HG03565 (cell line): Measurements from ENCODE around the gene ATAD3B.
"Not testable (repeated sequence)": the region's sequence is repeated elsewhere in the genome, so short reads cannot be mapped to it uniquely, and the experiment has no call there.

Experiments used
- ATAC-seq: cut with Tn5 transposase; IDR thresholded peaks from one replicate; pipeline ENCODE4 v1.9.1; 2021; ENCODE audit warnings: mild to moderate bottlenecking, moderate library complexity; ENCODE audit not compliant: unreplicated experiment

The ATAD3B gene

GRCh38 chr1:1471389-1472052, at the start of gene ATAD3B:
TSS of gene ATAD3B (plus strand) at chr1:1471765. CDS start at chr1:1471885, 120 bp downstream.
- ATAC-seq: peak; percentile 84

- ATAC-seq: no peak
Measured at GRCh38 chr1:1421907-1422464, 49.6 kb upstream of the ATAD3B start.

GRCh38 chr1:1422465-1423244, 48.9 kb upstream of the ATAD3B start:
- no peak for ATAC-seq

- ATAC-seq: no peak
Measured at GRCh38 chr1:1423245-1423597, 48.3 kb upstream of the ATAD3B start.

GRCh38 chr1:1424707-1425106, 46.9 kb upstream of the ATAD3B start:
- ATAC-seq: no peak

GRCh38 chr1:1425426-1425752, 46.2 kb upstream of the ATAD3B start:
- ATAC-seq: no peak

- ATAC-seq: no peak
Measured at GRCh38 chr1:1425753-1426495, 45.6 kb upstream of the ATAD3B start.

- ATAC-seq: no peak
Measured at GRCh38 chr1:1426496-1427105, 45.0 kb upstream of the ATAD3B start.

- ATAC-seq: no peak
Measured at GRCh38 chr1:1427106-1427819, 44.3 kb upstream of the ATAD3B start.

- ATAC-seq: no peak
Measured at GRCh38 chr1:1427820-1428148, 43.8 kb upstream of the ATAD3B start.

GRCh38 chr1:1428174-1428573, 43.4 kb upstream of the ATAD3B start:
- ATAC-seq: no peak

- not testable (repeated sequence) for ATAC-seq
Measured at GRCh38 chr1:1428967-1429366, 42.6 kb upstream of the ATAD3B start.

GRCh38 chr1:1429671-1430073, 41.9 kb upstream of the ATAD3B start:
- ATAC-seq: no peak

- no peak for ATAC-seq
Measured at GRCh38 chr1:1430114-1430982, 41.2 kb upstream of the ATAD3B start.

- ATAC-seq: no peak
Measured at GRCh38 chr1:1430992-1431844, 40.3 kb upstream of the ATAD3B start.

GRCh38 chr1:1431845-1432273, 39.7 kb upstream of the ATAD3B start:
- no peak for ATAC-seq

- ATAC-seq: no peak
Measured at GRCh38 chr1:1432274-1432950, 39.2 kb upstream of the ATAD3B start.
